Brain microvascular endothelial cell (primary cell): Measurements from ENCODE around the gene FBN1.

Experiments used
- DNase-seq: peaks from one replicate; pipeline ENCODE4 v3.0.0-alpha.2; 2020
- H3K27ac ChIP-seq: fragments of 250-450 bp; sonication (Bioruptor Pico); 2 replicates; pipeline ENCODE4 v1.5.1; 2020; ENCODE audit warnings: mild to moderate bottlenecking, moderate library complexity
- H3K27me3 ChIP-seq: fragments of 250-450 bp; sonication (Bioruptor Pico); replicated peaks from 2 replicates; pipeline ENCODE4 v1.5.1; 2020; ENCODE audit warnings: mild to moderate bottlenecking
- H3K36me3 ChIP-seq: fragments of 250-450 bp; sonication (Bioruptor Pico); replicated peaks from 2 replicates; pipeline ENCODE4 v1.5.1; 2020; ENCODE audit warnings: mild to moderate bottlenecking
- H3K4me3 ChIP-seq: 2 replicates; pipeline ENCODE4 v1.5.1; 2011; ENCODE audit warnings: low read depth, mild to moderate bottlenecking, control low read depth, low read length, moderate library complexity
- CTCF ChIP-seq: IDR thresholded peaks from 2 replicates; pipeline ENCODE4 v1.5.1; 2011; ENCODE audit warnings: low read depth, mild to moderate bottlenecking, moderate library complexity, low read length, control low read depth, inconsistent platforms; ENCODE audit errors: missing control alignments
- in situ Hi-C: cut with HindIII; loops from 2 replicates; pipeline ENCODE4 v1.10.0; 2017; ENCODE audit warnings: low sequenced_read_pairs, low pct_ligation_motif_present

FBN1 gene

GRCh38 chr15:48563934-48564333 lies 81.6 kb downstream of the FBN1 start:
- Histone ChIP-seq H3K27ac (peak overlapping the region; percentile 98), H3K4me3 (no peak overlapping the region), H3K27me3 (no peaks in the 10 kb centered on the region), H3K36me3 (no peaks in the 10 kb centered on the region)
- in situ Hi-C loops = no loop called here
- TF ChIP-seq CTCF = no peak
- no peak for DNase-seq

GRCh38 chr15:48560321-48561051 lies 85.0 kb downstream of the FBN1 start:
- H3K36me3 ChIP-seq = peaks cover 12% of the 10 kb centered on the region
- TF ChIP-seq CTCF = no peak
- H3K27ac ChIP-seq = peak overlapping the region; percentile 93
- H3K27me3 ChIP-seq = no peaks in the 10 kb centered on the region
- in situ Hi-C loops = no loop called here
- DNase-seq = no peak
- H3K4me3 ChIP-seq = no peak overlapping the region

- in situ Hi-C loops = no loop called here
- H3K27me3 ChIP-seq = no peaks in the 10 kb centered on the region
- DNase-seq = peak; percentile 83
- no peak overlapping the region for H3K4me3 ChIP-seq
- H3K36me3 ChIP-seq = peaks cover 12% of the 10 kb centered on the region
- peak overlapping the region; percentile 93 for H3K27ac ChIP-seq
- TF ChIP-seq CTCF = no peak
These were observed 86.2 kb downstream of the FBN1 start for GRCh38 chr15:48559285-48559684.

GRCh38 chr15:48558226-48558625 lies 87.3 kb downstream of the FBN1 start:
- H3K36me3 ChIP-seq = peaks cover 12% of the 10 kb centered on the region
- no peak for TF ChIP-seq CTCF
- H3K27ac ChIP-seq = peak overlapping the region; percentile 93
- no peak overlapping the region for H3K4me3 ChIP-seq
- H3K27me3 ChIP-seq = no peaks in the 10 kb centered on the region
- in situ Hi-C loops = no loop called here
- DNase-seq = no peak

GRCh38 chr15:48557335-48557734 lies 88.2 kb downstream of the FBN1 start:
- Histone ChIP-seq H3K27me3 (no peaks in the 10 kb centered on the region), H3K4me3 (no peak overlapping the region), H3K36me3 (peaks cover 12% of the 10 kb centered on the region), H3K27ac (peak overlapping the region; percentile 89)
- TF ChIP-seq CTCF = no peak
- in situ Hi-C loops = no loop called here
- no peak for DNase-seq
